ENCODE measurements around the gene TRPV3.
A peak's percentile ranks its signal among the peaks of the same experiment; 100 is the strongest.

Gene TRPV3

GRCh38 chr17:3501344-3501743 lies 56.3 kb downstream of the TRPV3 start:
- H3K27me3 ChIP-seq (ENCODE audit: low read depth, low read length) = no peaks in the 10 kb centered on the region
- H3K4me1 ChIP-seq (ENCODE audit: control insufficient read depth in 1 of 2, insufficient read depth in 2 of 2, low read length in 2 of 2) = no peaks in the 10 kb centered on the region
- no peaks in the 10 kb centered on the region for H3K36me3 ChIP-seq (ENCODE audit: control insufficient read depth in 1 of 2, insufficient read depth in 2 of 2, low read length in 2 of 2)
- no peak overlapping the region for H3K27ac ChIP-seq (ENCODE audit: low read length)
- no peak overlapping the region for H3K4me3 ChIP-seq (ENCODE audit: low read depth in 1 of 2, low read length in 2 of 2)
- H3K9me3 ChIP-seq (ENCODE audit: control insufficient read depth in 1 of 2, low read length in 2 of 2) = peaks cover 0 to 5% of the 10 kb centered on the region in 2 donors

- H3K36me3 ChIP-seq (ENCODE audit: control insufficient read depth in 1 of 2, insufficient read depth in 2 of 2, low read length in 2 of 2) = no peaks in the 10 kb centered on the region
- no peak overlapping the region for H3K4me3 ChIP-seq (ENCODE audit: low read depth in 1 of 2, low read length in 2 of 2)
- no peak overlapping the region for H3K27ac ChIP-seq (ENCODE audit: low read length)
- no peaks in the 10 kb centered on the region for H3K27me3 ChIP-seq (ENCODE audit: low read depth, low read length)
- peaks cover 0 to 5% of the 10 kb centered on the region in 2 donors for H3K9me3 ChIP-seq (ENCODE audit: control insufficient read depth in 1 of 2, low read length in 2 of 2)
- H3K4me1 ChIP-seq (ENCODE audit: control insufficient read depth in 1 of 2, insufficient read depth in 2 of 2, low read length in 2 of 2) = no peaks in the 10 kb centered on the region
These were observed 60.5 kb downstream of the TRPV3 start for GRCh38 chr17:3497101-3497500.

- Histone ChIP-seq H3K27me3 (ENCODE audit: low read depth, low read length) (no peaks in the 10 kb centered on the region), H3K4me3 (ENCODE audit: low read depth in 1 of 2, low read length in 2 of 2) (no peak overlapping the region), H3K27ac (ENCODE audit: low read length) (no peak overlapping the region), H3K4me1 (ENCODE audit: control insufficient read depth in 1 of 2, insufficient read depth in 2 of 2, low read length in 2 of 2) (no peaks in the 10 kb centered on the region), H3K9me3 (ENCODE audit: control insufficient read depth in 1 of 2, low read length in 2 of 2) (no peaks in the 10 kb centered on the region), H3K36me3 (ENCODE audit: control insufficient read depth in 1 of 2, insufficient read depth in 2 of 2, low read length in 2 of 2) (no peaks in the 10 kb centered on the region)
These were observed 72.0 kb downstream of the TRPV3 start for GRCh38 chr17:3485481-3486068.

GRCh38 chr17:3482852-3483251 lies 74.8 kb downstream of the TRPV3 start:
- no peak overlapping the region for H3K4me3 ChIP-seq (ENCODE audit: low read depth in 1 of 2, low read length in 2 of 2)
- no peaks in the 10 kb centered on the region for H3K27me3 ChIP-seq (ENCODE audit: low read depth, low read length)
- no peaks in the 10 kb centered on the region for H3K36me3 ChIP-seq (ENCODE audit: control insufficient read depth in 1 of 2, insufficient read depth in 2 of 2, low read length in 2 of 2)
- no peaks in the 10 kb centered on the region for H3K9me3 ChIP-seq (ENCODE audit: control insufficient read depth in 1 of 2, low read length in 2 of 2)
- H3K27ac ChIP-seq (ENCODE audit: low read length) = no peak overlapping the region
- no peaks in the 10 kb centered on the region for H3K4me1 ChIP-seq (ENCODE audit: control insufficient read depth in 1 of 2, insufficient read depth in 2 of 2, low read length in 2 of 2)

- Histone ChIP-seq H3K27me3 (ENCODE audit: low read depth, low read length) (no peaks in the 10 kb centered on the region), H3K9me3 (ENCODE audit: control insufficient read depth in 1 of 2, low read length in 2 of 2) (no peaks in the 10 kb centered on the region), H3K4me1 (ENCODE audit: control insufficient read depth in 1 of 2, insufficient read depth in 2 of 2, low read length in 2 of 2) (peaks cover under 1 to 1% of the 10 kb centered on the region in 2 donors), H3K36me3 (ENCODE audit: control insufficient read depth in 1 of 2, insufficient read depth in 2 of 2, low read length in 2 of 2) (no peaks in the 10 kb centered on the region), H3K27ac (ENCODE audit: low read length) (no peak overlapping the region), H3K4me3 (ENCODE audit: low read depth in 1 of 2, low read length in 2 of 2) (no peak overlapping the region)
These were observed 77.6 kb downstream of the TRPV3 start for GRCh38 chr17:3479988-3480387.

- Histone ChIP-seq H3K27ac (ENCODE audit: low read length) (peak within 1 kb of the TSS; percentile 88), H3K4me1 (ENCODE audit: control insufficient read depth in 1 of 2, insufficient read depth in 2 of 2, low read length in 2 of 2) (peaks cover 5 to 13% of the 10 kb centered on the region in 2 donors), H3K27me3 (ENCODE audit: low read depth, low read length) (no peaks in the 10 kb centered on the region), H3K9me3 (ENCODE audit: control insufficient read depth in 1 of 2, low read length in 2 of 2) (no peaks in the 10 kb centered on the region), H3K4me3 (ENCODE audit: low read depth in 1 of 2, low read length in 2 of 2) (peak within 1 kb of the TSS; percentile 58 to 74), H3K36me3 (ENCODE audit: control insufficient read depth in 1 of 2, insufficient read depth in 2 of 2, low read length in 2 of 2) (no peaks in the 10 kb centered on the region)
These were observed 81.6 kb downstream of the TRPV3 start, which contains the start of gene ASPA for GRCh38 chr17:3475812-3476610. Gene ASPA (plus strand): TSS chr17:3475997. CDS start chr17:3476160, 163 bp downstream.

GRCh38 chr17:3475251-3475685 lies 82.3 kb downstream of the TRPV3 start:
- peak overlapping the region; percentile 68 for H3K27ac ChIP-seq (ENCODE audit: low read length)
- H3K27me3 ChIP-seq (ENCODE audit: low read depth, low read length) = no peaks in the 10 kb centered on the region
- peaks cover 5 to 13% of the 10 kb centered on the region in 2 donors for H3K4me1 ChIP-seq (ENCODE audit: control insufficient read depth in 1 of 2, insufficient read depth in 2 of 2, low read length in 2 of 2)
- no peaks in the 10 kb centered on the region for H3K9me3 ChIP-seq (ENCODE audit: control insufficient read depth in 1 of 2, low read length in 2 of 2)
- no peak overlapping the region for H3K4me3 ChIP-seq (ENCODE audit: low read depth in 1 of 2, low read length in 2 of 2)
- H3K36me3 ChIP-seq (ENCODE audit: control insufficient read depth in 1 of 2, insufficient read depth in 2 of 2, low read length in 2 of 2) = no peaks in the 10 kb centered on the region

GRCh38 chr17:3474212-3474611 lies 83.4 kb downstream of the TRPV3 start:
- H3K9me3 ChIP-seq (ENCODE audit: control insufficient read depth in 1 of 2, low read length in 2 of 2) = no peaks in the 10 kb centered on the region
- peak overlapping the region in 1 of 2 donors; percentile 26 for H3K4me3 ChIP-seq (ENCODE audit: low read depth in 1 of 2, low read length in 2 of 2)
- H3K4me1 ChIP-seq (ENCODE audit: control insufficient read depth in 1 of 2, insufficient read depth in 2 of 2, low read length in 2 of 2) = peaks cover 5 to 13% of the 10 kb centered on the region in 2 donors
- H3K27me3 ChIP-seq (ENCODE audit: low read depth, low read length) = no peaks in the 10 kb centered on the region
- H3K27ac ChIP-seq (ENCODE audit: low read length) = peak overlapping the region; percentile 68
- no peaks in the 10 kb centered on the region for H3K36me3 ChIP-seq (ENCODE audit: control insufficient read depth in 1 of 2, insufficient read depth in 2 of 2, low read length in 2 of 2)

GRCh38 chr17:3472137-3472536 lies 85.5 kb downstream of the TRPV3 start:
- Histone ChIP-seq H3K4me1 (ENCODE audit: control insufficient read depth in 1 of 2, insufficient read depth in 2 of 2, low read length in 2 of 2) (peaks cover 5 to 13% of the 10 kb centered on the region in 2 donors), H3K4me3 (ENCODE audit: low read depth in 1 of 2, low read length in 2 of 2) (no peak overlapping the region), H3K9me3 (ENCODE audit: control insufficient read depth in 1 of 2, low read length in 2 of 2) (no peaks in the 10 kb centered on the region), H3K27ac (ENCODE audit: low read length) (no peak overlapping the region), H3K36me3 (ENCODE audit: control insufficient read depth in 1 of 2, insufficient read depth in 2 of 2, low read length in 2 of 2) (no peaks in the 10 kb centered on the region), H3K27me3 (ENCODE audit: low read depth, low read length) (no peaks in the 10 kb centered on the region)

GRCh38 chr17:3471599-3471998 lies 86.0 kb downstream of the TRPV3 start, which contains the start of gene SPATA22:
Gene SPATA22 (minus strand): TSS chr17:3471819. CDS start chr17:3469325, 2,494 bp downstream.
- H3K9me3 ChIP-seq (ENCODE audit: control insufficient read depth in 1 of 2, low read length in 2 of 2) = no peaks in the 10 kb centered on the region
- no peaks in the 10 kb centered on the region for H3K27me3 ChIP-seq (ENCODE audit: low read depth, low read length)
- H3K36me3 ChIP-seq (ENCODE audit: control insufficient read depth in 1 of 2, insufficient read depth in 2 of 2, low read length in 2 of 2) = no peaks in the 10 kb centered on the region
- H3K4me1 ChIP-seq (ENCODE audit: control insufficient read depth in 1 of 2, insufficient read depth in 2 of 2, low read length in 2 of 2) = peaks cover 5 to 13% of the 10 kb centered on the region in 2 donors
- H3K27ac ChIP-seq (ENCODE audit: low read length) = no peak within 1 kb of the TSS
- H3K4me3 ChIP-seq (ENCODE audit: low read depth in 1 of 2, low read length in 2 of 2) = no peak within 1 kb of the TSS

- no peak overlapping the region for H3K4me3 ChIP-seq (ENCODE audit: low read depth in 1 of 2, low read length in 2 of 2)
- peaks cover 0 to 7% of the 10 kb centered on the region in 2 donors for H3K4me1 ChIP-seq (ENCODE audit: control insufficient read depth in 1 of 2, insufficient read depth in 2 of 2, low read length in 2 of 2)
- H3K27ac ChIP-seq (ENCODE audit: low read length) = no peak overlapping the region
- no peaks in the 10 kb centered on the region for H3K36me3 ChIP-seq (ENCODE audit: control insufficient read depth in 1 of 2, insufficient read depth in 2 of 2, low read length in 2 of 2)
- H3K9me3 ChIP-seq (ENCODE audit: control insufficient read depth in 1 of 2, low read length in 2 of 2) = no peaks in the 10 kb centered on the region
- H3K27me3 ChIP-seq (ENCODE audit: low read depth, low read length) = no peaks in the 10 kb centered on the region
These were observed 88.1 kb downstream of the TRPV3 start for GRCh38 chr17:3469529-3469928.
